IMR-90 (cell line): ENCODE measurements around the gene SARDH. TPM values are rescaled to one million over a fixed set of nuclear protein-coding genes. Genes with fewer than 3 reads are reported as not detected.

Experiments
- ATAC-seq: fragments of 200-7000 bp; cut with Tn5 transposase; 2 replicates; pipeline ENCODE4 v1.9.1; 2020; ENCODE audit warnings: low read depth, mild to moderate bottlenecking, moderate library complexity
- BruUV-seq: library from RNA; stranded (reverse); fragments of 400-500 nt; replicated peaks from 2 replicates; lab custom pipeline; 2021; lab: Mats Ljungman, UMichigan
- CTCF ChIA-PET: fragments of 300-600 bp; formaldehyde crosslinking; extraction: SDS; loops from one replicate; lab custom pipeline; 2021; ENCODE audit warnings: antibody characterized with exemption; lab: Yijun Ruan, JAX
- POLR2A ChIA-PET: fragments of 300-600 bp; sonication (Branson Sonifier 250); formaldehyde crosslinking; loops from one replicate; lab custom pipeline; 2022; ENCODE audit warnings: antibody characterized with exemption; ENCODE audit not compliant: unreplicated experiment; lab: Charles Lee
- DNase-seq: peaks from one replicate; pipeline ENCODE4 v3.0.0; 2013
- H2AFZ ChIP-seq: replicated peaks from 2 replicates; pipeline ENCODE3; 2013; ENCODE audit warnings: low read length, mild to moderate bottlenecking; ENCODE audit not compliant: poor library complexity
- H2AK5ac ChIP-seq: 2 replicates; pipeline ENCODE4 v1.6.1; 2013; ENCODE audit warnings: low read depth, low read length, inconsistent platforms
- H2AK9ac ChIP-seq: replicated peaks from 2 replicates; pipeline ENCODE3; 2013; ENCODE audit warnings: mild to moderate bottlenecking, low read depth, low read length, moderate library complexity; ENCODE audit not compliant: poor library complexity
- H2BK120ac ChIP-seq: 2 replicates; pipeline ENCODE4 v1.6.1; 2013; ENCODE audit warnings: low read depth, low read length, inconsistent platforms
- H2BK15ac ChIP-seq: 3 replicates; pipeline ENCODE4 v1.6.1; 2013; ENCODE audit warnings: low read depth, low read length, inconsistent platforms
- H2BK20ac ChIP-seq: 2 replicates; pipeline ENCODE4 v1.6.1; 2013; ENCODE audit warnings: low read depth, mild to moderate bottlenecking, inconsistent platforms, low read length, moderate library complexity
- H2BK5ac ChIP-seq: 2 replicates; pipeline ENCODE4 v1.6.1; 2013; ENCODE audit warnings: mild to moderate bottlenecking, low read depth, low read length, inconsistent platforms; ENCODE audit not compliant: poor library complexity, severe bottlenecking
- H3K14ac ChIP-seq: replicated peaks from 2 replicates; pipeline ENCODE4 v1.6.1; 2013; ENCODE audit warnings: low read depth, low read length, inconsistent platforms
- H3K18ac ChIP-seq: 2 replicates; pipeline ENCODE4 v1.6.1; 2013; ENCODE audit warnings: low read depth, low read length, control low read depth
- H3K23ac ChIP-seq: 2 replicates; pipeline ENCODE4 v1.6.1; 2013; ENCODE audit warnings: low read depth, low read length, inconsistent platforms
- H3K27ac ChIP-seq: 2 replicates; pipeline ENCODE4 v1.5.1; 2013; ENCODE audit warnings: mild to moderate bottlenecking, control low read depth, low read length; ENCODE audit not compliant: insufficient read depth
- H3K27me3 ChIP-seq: 2 replicates; pipeline ENCODE4 v1.6.1; 2013; ENCODE audit warnings: low read length; ENCODE audit not compliant: control insufficient read depth, insufficient read depth
- H3K36me3 ChIP-seq: 2 replicates; pipeline ENCODE4 v1.6.1; 2013; ENCODE audit warnings: low read length, mixed read lengths; ENCODE audit not compliant: control insufficient read depth, insufficient read depth
- H3K4ac ChIP-seq: 2 replicates; pipeline ENCODE4 v1.6.1; 2013; ENCODE audit warnings: low read depth, low read length, inconsistent platforms
- H3K4me1 ChIP-seq: 2 replicates; pipeline ENCODE4 v1.6.1; 2013; ENCODE audit warnings: low read length, mixed read lengths; ENCODE audit not compliant: control insufficient read depth, insufficient read depth
- H3K4me2 ChIP-seq: 2 replicates; pipeline ENCODE4 v1.6.1; 2013; ENCODE audit warnings: low read depth, mild to moderate bottlenecking, control low read depth, low read length, moderate library complexity
- H3K4me3 ChIP-seq: 2 replicates; pipeline ENCODE4 v1.5.1; 2013; ENCODE audit warnings: low read depth, mild to moderate bottlenecking, control low read depth, low read length, moderate library complexity; ENCODE audit not compliant: insufficient read depth
- H3K56ac ChIP-seq: 2 replicates; pipeline ENCODE4 v1.6.1; 2013; ENCODE audit warnings: low read length, inconsistent platforms; ENCODE audit not compliant: insufficient read depth; ENCODE audit errors: extremely low read depth
- H3K79me1 ChIP-seq, 2 experiments: 2 replicates each; pipeline ENCODE4 v1.6.1; 2013; ENCODE audit warnings: low read length in 2 of 2, inconsistent platforms in 1 of 2, low read depth in 1 of 2
- H3K9ac ChIP-seq: 2 replicates; pipeline ENCODE4 v1.6.1; 2013; ENCODE audit warnings: low read depth, low read length, control low read depth
- H3K9me1 ChIP-seq: 2 replicates; pipeline ENCODE4 v1.6.1; 2013; ENCODE audit warnings: low read length, inconsistent platforms; ENCODE audit not compliant: insufficient read depth
- H3K9me3 ChIP-seq: 2 replicates; pipeline ENCODE4 v1.6.1; 2013; ENCODE audit warnings: low read length; ENCODE audit not compliant: control insufficient read depth, insufficient read depth
- H4K20me1 ChIP-seq: 2 replicates; pipeline ENCODE4 v1.6.1; 2013; ENCODE audit warnings: low read length, inconsistent platforms; ENCODE audit not compliant: insufficient read depth
- H4K5ac ChIP-seq: 2 replicates; pipeline ENCODE4 v1.6.1; 2013; ENCODE audit warnings: mild to moderate bottlenecking, low read depth, low read length, control low read depth
- H4K8ac ChIP-seq, 2 experiments: 2 replicates each; pipeline ENCODE4 v1.6.1; 2013; ENCODE audit warnings: low read depth in 2 of 2, low read length in 2 of 2, control low read depth in 1 of 2, inconsistent platforms in 1 of 2
- H4K91ac ChIP-seq: 2 replicates; pipeline ENCODE4 v1.6.1; 2013; ENCODE audit warnings: low read depth, low read length, inconsistent platforms; ENCODE audit not compliant: insufficient read depth
- CEBPB ChIP-seq: IDR thresholded peaks from 2 replicates; pipeline ENCODE4 v1.6.1; 2012; ENCODE audit warnings: low read depth, low read length, improper control_type of control experiment
- FOS ChIP-seq: fragments of 150-350 bp; IDR thresholded peaks from 2 replicates; pipeline ENCODE4 v1.6.1; 2016; ENCODE audit warnings: low read depth, low read length
- MAZ ChIP-seq: IDR thresholded peaks from 2 replicates; pipeline ENCODE4 v1.6.1; 2012; ENCODE audit warnings: low read depth, mild to moderate bottlenecking, low read length, improper control_type of control experiment, moderate library complexity, borderline replicate concordance
- NFE2L2 ChIP-seq: fragments of 150-350 bp; IDR thresholded peaks from 2 replicates; pipeline ENCODE4 v1.6.1; 2016; ENCODE audit warnings: low read depth, mild to moderate bottlenecking, low read length
- POLR2A ChIP-seq: IDR thresholded peaks from 2 replicates; pipeline ENCODE4 v1.6.1; 2012; ENCODE audit warnings: mild to moderate bottlenecking, low read depth, low read length
- RCOR1 ChIP-seq: IDR thresholded peaks from 2 replicates; pipeline ENCODE4 v1.6.1; 2012; ENCODE audit warnings: mild to moderate bottlenecking, low read length, improper control_type of control experiment; ENCODE audit not compliant: insufficient replicate concordance
- SMC3 ChIP-seq: fragments of 150-350 bp; IDR thresholded peaks from 2 replicates; pipeline ENCODE4 v1.6.1; 2016; ENCODE audit warnings: low read depth, mild to moderate bottlenecking, antibody characterized with exemption, low read length, moderate library complexity
- WGBS, 2 experiments: methylation state at CpG; one replicate each; pipeline versions ENCODE4 v1.1.5 to v1.1.7; 2013; ENCODE audit warnings: missing lambda C conversion rate in 2 of 2; ENCODE audit not compliant: insufficient read length in 1 of 2; ENCODE audit errors: extremely low coverage in 2 of 2; 5-methylcytosine and 5-hydroxymethylcytosine counted together
- dilution Hi-C: fragments of 300-500 bp; cut with HindIII; formaldehyde crosslinking; loops from one replicate; pipeline ENCODE4 v1.14.3; 2018; ENCODE audit warnings: low sequenced_read_pairs; ENCODE audit not compliant: unreplicated experiment
- in situ Hi-C: fragments of 300-500 bp; cut with MboI; formaldehyde crosslinking; loops from 3 replicates; pipeline ENCODE4 v1.14.3; 2019; ENCODE audit warnings: low sequenced_read_pairs, inconsistent platforms, mixed read lengths
- intact Hi-C: fragments of 100-400 bp; cut with micrococcal nuclease; formaldehyde crosslinking; loops from 2 replicates; pipeline ENCODE4 v1.10.0; 2022
- polyA plus RNA-seq, 3 experiments: library from polyadenylated mRNA; depleted of rRNA; stranded (reverse); fragments of >200 nt; gene quantifications; 2 replicates each; pipeline ENCODE4 v1.2.3, GENCODE V29; 2012; ENCODE audit warnings: low replicate concordance in 1 of 3
- total RNA-seq: library from RNA; depleted of rRNA; stranded (reverse); fragments of >200 nt; gene quantifications from 2 replicates; pipeline ENCODE4 v1.2.3, GENCODE V29; 2012
- TF ChIP-seq, protein P1 (sequence below): fragments of 150-350 bp; IDR thresholded peaks from 2 replicates; pipeline ENCODE4 v1.6.1; 2017; ENCODE audit warnings: mild to moderate bottlenecking, antibody characterized with exemption, low read length, low read depth

The SARDH gene
- total and polyA plus RNA-seq, 2 of the 4 experiments (the other 2 are of a cell fraction) = 5.0 to 7.5 TPM

- CTCF ChIA-PET = no interaction called here
- no peak overlapping the region for H3K4me3 ChIP-seq
Measured at GRCh38 chr9:133712221-133713100, 25.7 kb downstream of the SARDH start.

More at GRCh38 chr9:133712221-133713100, 25.7 kb downstream of the SARDH start:
- Histone ChIP-seq H3K4me2 (no peak overlapping the region), H3K9me1 (peaks cover 8% of the 10 kb centered on the region), H2BK20ac (peak overlapping the region; percentile 11), H3K27me3 (no peaks in the 10 kb centered on the region), H3K4me1 (peaks cover 30% of the 10 kb centered on the region), H3K18ac (no peak overlapping the region; the same call in 1 of the 2 replicates), H2BK5ac (peak overlapping the region; percentile 90), H2BK15ac (no peak overlapping the region), H4K20me1 (no peaks in the 10 kb centered on the region), H3K4ac (peak overlapping the region; percentile 99), H3K14ac (peak overlapping the region; percentile 89), H3K56ac (no peak overlapping the region), H4K5ac (no peak overlapping the region), H2AK9ac (peak overlapping the region; percentile 99), H2AFZ (peak overlapping the region; percentile 97), H2AK5ac (peak overlapping the region; percentile 65), H4K91ac (peak overlapping the region; percentile 98), H2BK120ac (peak overlapping the region; percentile 99), H3K9me3 (no peaks in the 10 kb centered on the region), H3K9ac (no peak overlapping the region), H3K23ac (no peak overlapping the region), H3K27ac (peak overlapping the region; percentile 87; the same call in 1 of the 2 replicates), H3K36me3 (no peaks in the 10 kb centered on the region), H3K79me1 (peaks cover 0 to 7% of the 10 kb centered on the region in 2 experiments; a peak in 2 of 4 replicates), H4K8ac (peak overlapping the region; percentile 94 to 97; a peak in 3 of 4 replicates)
- in situ Hi-C loops = no loop called here
- no TSS peak for BruUV-seq
- no peak for TF ChIP-seq FOS
- TF ChIP-seq, protein P1, sequence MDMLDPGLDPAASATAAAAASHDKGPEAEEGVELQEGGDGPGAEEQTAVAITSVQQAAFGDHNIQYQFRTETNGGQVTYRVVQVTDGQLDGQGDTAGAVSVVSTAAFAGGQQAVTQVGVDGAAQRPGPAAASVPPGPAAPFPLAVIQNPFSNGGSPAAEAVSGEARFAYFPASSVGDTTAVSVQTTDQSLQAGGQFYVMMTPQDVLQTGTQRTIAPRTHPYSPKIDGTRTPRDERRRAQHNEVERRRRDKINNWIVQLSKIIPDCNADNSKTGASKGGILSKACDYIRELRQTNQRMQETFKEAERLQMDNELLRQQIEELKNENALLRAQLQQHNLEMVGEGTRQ = no peak
- 0 out of 2 replicates have a peak, but pooled peaks have one; percentile 24 for TF ChIP-seq MAZ
- TF ChIP-seq SMC3 = no peak
- no peak for TF ChIP-seq RCOR1
- no peak for TF ChIP-seq CEBPB
- TF ChIP-seq POLR2A = no peak
- no peak for TF ChIP-seq NFE2L2
- POLR2A ChIA-PET = no interaction called here
- ATAC-seq = no peak
- WGBS, 2 experiments = 97% methylated on average over 3 of the region's 22 CpGs; no CpG with 5 or more reads in 1 of the 2 experiments
- no peak for DNase-seq
- dilution Hi-C loops = no loop called here
- intact Hi-C loops = no loop called here
